Adrenal gland (tissue), 12 donors: ENCODE data around the gene PI4KB. TPM values are rescaled to one million over a fixed set of nuclear protein-coding genes. Genes with fewer than 3 reads are reported as not detected.

ENCODE experiments used
- DNase-seq, 7 donors: peaks; one replicate each; pipeline ENCODE4 v3.0.0-alpha.2; 2019 to 2020
- H3K27ac ChIP-seq, 5 donors: fragments of 200-600 bp; sonication (generic) in 4 of 5; 1 replicate in 3 of 5; 2 replicates in 2 of 5; pipeline versions ENCODE4 v1.5.1 to v1.8.0; 2016 to 2020; ENCODE audit warnings: mild to moderate bottlenecking in 1 of 5
- H3K27me3 ChIP-seq: fragments of 200-600 bp; 2 replicates; pipeline ENCODE4 v1.8.0; 2021
- H3K36me3 ChIP-seq, 2 donors: fragments of 200-600 bp; replicated peaks in 1 of 2; 1 replicate in 1 of 2; 2 replicates in 1 of 2; pipeline versions ENCODE4 v1.5.1 to v1.8.0; 2018 to 2022
- H3K4me1 ChIP-seq, 2 donors: fragments of 200-600 bp; replicated peaks in 1 of 2; 1 replicate in 1 of 2; 2 replicates in 1 of 2; pipeline versions ENCODE4 v1.5.1 to v1.8.0; 2018 to 2021
- H3K4me3 ChIP-seq, 4 donors: fragments of 200-600 bp; sonication (generic) in 3 of 4; one replicate each; pipeline ENCODE4 v1.5.1; 2016 to 2018
- H3K9me3 ChIP-seq, 3 donors: fragments of 200-600 bp; sonication (generic) in 1 of 3; replicated peaks in 1 of 3; 1 replicate in 2 of 3; 2 replicates in 1 of 3; pipeline versions ENCODE4 v1.5.1 to v1.8.0; 2016 to 2021
- POLR2A ChIP-seq, 2 donors: fragments of 450-650 bp; IDR thresholded peaks; one replicate each; pipeline ENCODE4 v1.6.1; 2017; ENCODE audit warnings: antibody characterized with exemption in 2 of 2, mild to moderate bottlenecking in 2 of 2, moderate library complexity in 1 of 2
- WGBS, 4 donors: extraction: QIAGEN DNeasy Blood & Tissue Kit in 2 of 4; methylation state at CpG; one replicate each; pipeline versions ENCODE4 v1.1.5 to v1.1.7; 2013 to 2017; 5-methylcytosine and 5-hydroxymethylcytosine counted together
- intact Hi-C, 2 donors: fragments of 100-400 bp; cut with DNase I; formaldehyde crosslinking; loops; one replicate each; pipeline versions ENCODE4 v1.14.1 to v1.15.0; 2022 to 2023
- polyA plus RNA-seq, 3 donors: library from polyadenylated mRNA; stranded (reverse); fragments of 200-250 nt in 2 of 3; fragments of 350-450 nt in 1 of 3; fragmentation: Illumina TruSeq in 1 of 3; extraction: RNeasy Lipid Tissue Mini Kit (QIAGEN cat#74804) in 1 of 3; gene quantifications; one replicate each; pipeline ENCODE4 v1.2.3, GENCODE V29; 2013 to 2014
- total RNA-seq, 9 donors: library from RNA; depleted of rRNA in 4 of 9; stranded (reverse); fragments of >200 nt in 4 of 9; fragments of 120-200 nt in 1 of 9; fragmentation: NEBNext Ultra II Directional in 1 of 9; extraction: Animal tissue kit (Norgen Biotek cat#: 25700) in 1 of 9; gene quantifications; one replicate each; pipeline versions ENCODE4 v1.1.0 to v1.2.4, GENCODE V29; 2013 to 2023
- TF ChIP-seq, protein P1 (sequence below), 6 experiments: fragments of 450-650 bp in 4 of 6; fragments of 200-600 bp in 2 of 6; sonication (generic) in 1 of 6; IDR thresholded peaks; 1 replicate in 5 of 6; 2 replicates in 1 of 6; pipeline versions ENCODE4 v1.5.1 to v1.8.0; 2016 to 2021; ENCODE audit warnings: antibody characterized with exemption in 6 of 6, mild to moderate bottlenecking in 2 of 6, moderate library complexity in 1 of 6
- donor health status: healthy with polysubstance abuse.
- donor health status: Bipolar disorder and iron deficiency.
- donor health status: DM: yes; HTN: yes; CAD: no.
- donor health status: DM: no; HTN: no; CAD: no.
- donor health status: DM: no; HTN: no; CAD: no.
- donor health status: DM: yes; HTN: yes; CAD: no.

PI4KB gene
- total and polyA plus RNA-seq, 12 donors, result 30.8 to 83.5 (median 63.2) TPM

DNA sequence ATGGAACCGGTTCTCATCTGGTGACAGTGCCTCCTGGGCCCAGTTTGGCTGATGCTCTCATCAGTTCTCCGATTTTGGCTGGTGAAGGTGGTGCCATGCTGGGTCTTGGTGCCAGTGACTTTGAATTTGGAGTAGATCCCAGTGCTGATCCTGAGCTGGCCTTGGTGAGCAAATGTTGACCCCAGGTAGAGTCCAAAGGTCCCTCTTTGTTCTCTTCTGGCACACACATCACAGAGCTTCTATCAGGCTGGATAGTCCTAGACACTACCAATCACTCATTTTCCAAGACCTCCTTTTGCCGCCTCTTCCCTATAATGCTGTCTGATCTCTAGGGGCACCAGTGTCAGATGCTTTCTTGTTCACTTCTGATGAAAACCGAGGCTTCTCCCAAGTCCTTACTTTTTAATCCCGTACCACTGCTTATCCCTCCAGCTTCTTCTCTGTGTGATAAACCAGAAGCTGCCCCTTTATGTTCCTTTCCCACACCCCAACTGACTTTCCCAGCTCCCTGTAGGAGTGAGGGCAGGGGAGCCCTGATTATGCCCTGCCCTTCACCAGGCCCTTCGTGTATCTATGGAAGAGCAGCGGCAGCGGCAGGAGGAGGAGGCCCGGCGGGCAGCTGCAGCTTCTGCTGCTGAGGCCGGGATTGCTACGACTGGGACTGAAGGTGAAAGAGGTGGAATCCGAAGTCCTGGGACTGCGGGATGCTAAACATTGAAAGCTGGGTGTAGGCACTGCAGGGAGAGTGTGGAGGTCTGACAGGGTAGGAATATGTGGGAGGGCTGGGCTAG, 61.6 kb downstream of the PI4KB start:
- Histone ChIP-seq H3K27me3 (no peaks in the 10 kb centered on the region), H3K27ac (no peak overlapping the region), H3K4me1 (peaks cover 0 to 3% of the 10 kb centered on the region in 2 donors), H3K4me3 (no peak overlapping the region), H3K9me3 (no peaks in the 10 kb centered on the region), H3K36me3 (peaks cover 0 to 70% of the 10 kb centered on the region in 2 donors)
- 85 to 90% (median 86%) methylated on average over 13 to 14 of the region's 14 CpGs for WGBS, 4 donors
- TF ChIP-seq, protein P1, sequence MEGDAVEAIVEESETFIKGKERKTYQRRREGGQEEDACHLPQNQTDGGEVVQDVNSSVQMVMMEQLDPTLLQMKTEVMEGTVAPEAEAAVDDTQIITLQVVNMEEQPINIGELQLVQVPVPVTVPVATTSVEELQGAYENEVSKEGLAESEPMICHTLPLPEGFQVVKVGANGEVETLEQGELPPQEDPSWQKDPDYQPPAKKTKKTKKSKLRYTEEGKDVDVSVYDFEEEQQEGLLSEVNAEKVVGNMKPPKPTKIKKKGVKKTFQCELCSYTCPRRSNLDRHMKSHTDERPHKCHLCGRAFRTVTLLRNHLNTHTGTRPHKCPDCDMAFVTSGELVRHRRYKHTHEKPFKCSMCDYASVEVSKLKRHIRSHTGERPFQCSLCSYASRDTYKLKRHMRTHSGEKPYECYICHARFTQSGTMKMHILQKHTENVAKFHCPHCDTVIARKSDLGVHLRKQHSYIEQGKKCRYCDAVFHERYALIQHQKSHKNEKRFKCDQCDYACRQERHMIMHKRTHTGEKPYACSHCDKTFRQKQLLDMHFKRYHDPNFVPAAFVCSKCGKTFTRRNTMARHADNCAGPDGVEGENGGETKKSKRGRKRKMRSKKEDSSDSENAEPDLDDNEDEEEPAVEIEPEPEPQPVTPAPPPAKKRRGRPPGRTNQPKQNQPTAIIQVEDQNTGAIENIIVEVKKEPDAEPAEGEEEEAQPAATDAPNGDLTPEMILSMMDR (IDR thresholded peaks at IDR 0.05), result no peak
- no peak for TF ChIP-seq POLR2A (IDR thresholded peaks at IDR 0.05)
- no peak for DNase-seq
- intact Hi-C loops, result no loop called here

DNA sequence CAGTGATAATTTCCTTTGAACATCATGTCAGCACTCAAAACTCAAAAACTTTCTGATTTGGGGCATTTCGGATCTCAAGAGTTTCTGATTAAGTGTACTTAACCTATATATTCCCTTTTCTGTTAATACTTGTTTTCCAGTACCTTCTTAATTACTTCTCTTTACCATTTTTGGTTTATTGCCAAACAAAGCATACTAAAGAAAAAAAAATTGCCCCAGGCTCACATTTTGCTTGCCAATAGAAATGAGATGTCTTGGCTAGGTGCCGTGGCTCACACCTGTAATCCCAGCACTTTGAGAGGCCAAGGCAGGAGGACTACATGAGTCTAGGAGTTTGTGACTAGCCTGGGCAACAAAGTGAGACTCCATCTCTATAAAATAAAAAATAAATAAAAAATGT, 67.9 kb downstream of the PI4KB start:
- Histone ChIP-seq H3K36me3 (peaks cover 0 to 25% of the 10 kb centered on the region in 2 donors), H3K27ac (no peak overlapping the region), H3K9me3 (no peaks in the 10 kb centered on the region), H3K4me3 (no peak overlapping the region), H3K4me1 (peaks cover 8 to 18% of the 10 kb centered on the region in 2 donors), H3K27me3 (no peaks in the 10 kb centered on the region)
- intact Hi-C loops, result no loop called here
- no peak for DNase-seq
- WGBS, 4 donors, result 86 to 95% (median 91%) methylated on average over 2 of the region's 2 CpGs
- TF ChIP-seq, protein P1 (IDR thresholded peaks at IDR 0.05), result no peak
- TF ChIP-seq POLR2A (IDR thresholded peaks at IDR 0.05), result no peak

DNA sequence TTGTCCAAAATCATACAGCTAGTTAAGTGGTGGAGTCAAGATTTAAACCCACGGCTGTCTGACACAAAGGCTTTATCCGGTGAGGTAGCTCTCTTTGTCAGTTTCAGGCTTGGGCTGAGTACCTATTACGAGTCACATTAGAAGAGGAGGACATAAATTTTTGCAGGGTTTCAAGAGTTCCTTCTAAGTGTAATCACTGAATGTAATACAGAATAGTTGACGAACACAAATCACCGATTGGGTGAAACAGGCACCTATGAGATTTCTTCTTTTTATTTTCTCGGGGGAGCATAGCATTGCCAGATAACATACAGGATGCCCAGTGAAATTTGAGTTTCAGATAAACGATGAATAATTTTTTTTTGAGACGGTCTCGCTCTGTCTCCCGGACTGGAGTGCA, 71.8 kb downstream of the PI4KB start:
- H3K36me3 ChIP-seq, result no peaks in the 10 kb centered on the region
- peak overlapping the region in 3 of 4 donors; percentile 19 to 96 (median 82) for H3K4me3 ChIP-seq
- no peaks in the 10 kb centered on the region for H3K27me3 ChIP-seq
- WGBS, 4 donors, result 21 to 28% (median 25%) methylated on average over 10 of the region's 10 CpGs
- intact Hi-C loops, result no loop called here
- peak overlapping the region; percentile 55 to 97 (median 84) for H3K27ac ChIP-seq
- peaks cover 12 to 18% of the 10 kb centered on the region in 2 donors for H3K4me1 ChIP-seq
- no peak for DNase-seq
- no peak for TF ChIP-seq POLR2A (IDR thresholded peaks at IDR 0.05)
- TF ChIP-seq, protein P1 (IDR thresholded peaks at IDR 0.05), result no peak
- no peaks in the 10 kb centered on the region for H3K9me3 ChIP-seq

DNA sequence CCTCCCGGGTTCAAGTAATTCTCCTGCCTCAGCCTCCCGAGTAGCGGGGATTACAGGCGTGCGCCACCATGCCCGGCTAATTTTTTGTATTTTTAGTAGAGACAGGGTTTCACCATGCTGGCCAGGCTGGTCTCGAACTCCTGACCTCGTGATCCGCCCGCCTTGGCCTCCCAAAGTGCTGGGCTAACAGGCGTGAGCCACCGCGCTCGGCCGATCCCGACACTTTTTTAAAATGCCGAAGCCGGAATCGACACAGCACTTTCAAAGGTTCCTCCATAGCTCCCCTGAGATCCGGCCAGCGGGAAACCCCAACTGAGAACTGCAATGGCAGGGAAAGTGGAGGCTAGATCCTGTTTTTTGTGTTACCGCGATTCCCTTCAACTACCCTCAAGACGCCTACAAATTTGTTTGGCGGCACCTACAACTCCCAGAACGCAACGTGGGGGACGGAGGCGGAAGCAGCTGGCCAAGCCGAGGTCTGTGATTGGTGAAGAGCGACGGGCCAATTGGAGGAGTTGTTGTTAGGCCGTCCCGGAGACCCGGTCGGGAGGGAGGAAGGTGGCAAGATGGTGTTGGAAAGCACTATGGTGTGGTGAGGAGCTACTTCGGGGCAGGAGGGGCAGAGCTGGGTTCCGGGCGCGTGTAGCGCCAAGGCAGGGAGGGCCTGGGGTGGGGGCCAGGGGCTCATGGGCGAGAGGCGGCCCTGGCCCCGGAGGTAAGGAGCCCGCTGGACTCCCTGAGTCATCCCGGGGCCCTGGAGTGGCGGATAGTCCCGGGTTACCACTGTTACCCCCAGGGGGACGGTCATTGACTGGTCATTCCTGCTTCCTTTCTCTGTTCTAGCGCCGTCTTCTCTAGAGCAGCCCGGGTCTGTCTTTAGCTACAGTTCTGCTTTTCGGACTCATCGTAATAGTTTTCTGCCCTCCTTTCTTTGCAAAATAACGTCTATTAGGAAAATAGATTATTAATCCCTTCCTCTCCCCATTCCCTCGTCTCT, 72.7 kb downstream of the PI4KB start, which contains the start of gene PSMD4:
PSMD4 (plus strand) TSS at position 518 of the 997 bp plus-strand sequence; CDS start at position 567, 49 bp downstream.
- Histone ChIP-seq H3K9me3 (no peaks in the 10 kb centered on the region), H3K36me3 (peaks cover 0 to 4% of the 10 kb centered on the region in 2 donors), H3K27ac (peak within 1 kb of the TSS; percentile 55 to 97 (median 84)), H3K4me1 (peaks cover 12 to 18% of the 10 kb centered on the region in 2 donors), H3K27me3 (no peaks in the 10 kb centered on the region), H3K4me3 (peak within 1 kb of the TSS; percentile 19 to 96 (median 73))
- intact Hi-C loops, result loop anchor here (5.0 kb wide), 1 partner anchor 57 kb away; the partner anchor contains the start of gene PIP5K1A (in 2 of the 2)
- peak; percentile 93 to 98 (median 96) for DNase-seq
- WGBS, 4 donors, result 8 to 14% (median 12%) methylated on average over 45 to 56 of the region's 56 CpGs
- TF ChIP-seq POLR2A (IDR thresholded peaks at IDR 0.05), result peak; percentile 65 to 69
- TF ChIP-seq, protein P1 (IDR thresholded peaks at IDR 0.05), result peak in 3 of 6 experiments; percentile 5 to 21 (median 19)
